ENCODE results near the gene PLIN4.
A peak's percentile ranks its signal among the peaks of the same experiment; 100 is the strongest.

- no peak for TF ChIP-seq POLR2AphosphoS5 (IDR thresholded peaks at IDR 0.05)
- peak in 2 of 4 experiments; percentile 13 to 44 for TF ChIP-seq CTCF (IDR thresholded peaks at IDR 0.05)
Observed at GRCh38 chr19:4495471-4495870, 22.8 kb downstream of the PLIN4 start.

Data from prostate gland (tissue), 2 donors.